Gastrocnemius medialis (tissue), 4 donors: ENCODE measurements around the gene BCL7A.
A peak's percentile ranks its signal among the peaks of the same experiment; 100 is the strongest.

Experiments used
- POLR2A ChIP-seq, 2 donors: fragments of 450-650 bp; IDR thresholded peaks; one replicate each; pipeline ENCODE4 v1.6.1; 2017; ENCODE audit warnings: antibody characterized with exemption in 2 of 2, mild to moderate bottlenecking in 2 of 2, moderate library complexity in 2 of 2
- TF ChIP-seq, protein P1 (sequence below), 5 experiments: fragments of 450-650 bp in 3 of 5; fragments of 200-600 bp in 2 of 5; sonication (generic) in 2 of 5; IDR thresholded peaks in 4 of 5; conservative IDR thresholded peaks in 1 of 5; 1 replicate in 4 of 5; 2 replicates in 1 of 5; pipeline ENCODE4 v1.5.1; 2016 to 2019; ENCODE audit warnings: antibody characterized with exemption in 5 of 5, mild to moderate bottlenecking in 3 of 5, moderate library complexity in 3 of 5

DNA sequence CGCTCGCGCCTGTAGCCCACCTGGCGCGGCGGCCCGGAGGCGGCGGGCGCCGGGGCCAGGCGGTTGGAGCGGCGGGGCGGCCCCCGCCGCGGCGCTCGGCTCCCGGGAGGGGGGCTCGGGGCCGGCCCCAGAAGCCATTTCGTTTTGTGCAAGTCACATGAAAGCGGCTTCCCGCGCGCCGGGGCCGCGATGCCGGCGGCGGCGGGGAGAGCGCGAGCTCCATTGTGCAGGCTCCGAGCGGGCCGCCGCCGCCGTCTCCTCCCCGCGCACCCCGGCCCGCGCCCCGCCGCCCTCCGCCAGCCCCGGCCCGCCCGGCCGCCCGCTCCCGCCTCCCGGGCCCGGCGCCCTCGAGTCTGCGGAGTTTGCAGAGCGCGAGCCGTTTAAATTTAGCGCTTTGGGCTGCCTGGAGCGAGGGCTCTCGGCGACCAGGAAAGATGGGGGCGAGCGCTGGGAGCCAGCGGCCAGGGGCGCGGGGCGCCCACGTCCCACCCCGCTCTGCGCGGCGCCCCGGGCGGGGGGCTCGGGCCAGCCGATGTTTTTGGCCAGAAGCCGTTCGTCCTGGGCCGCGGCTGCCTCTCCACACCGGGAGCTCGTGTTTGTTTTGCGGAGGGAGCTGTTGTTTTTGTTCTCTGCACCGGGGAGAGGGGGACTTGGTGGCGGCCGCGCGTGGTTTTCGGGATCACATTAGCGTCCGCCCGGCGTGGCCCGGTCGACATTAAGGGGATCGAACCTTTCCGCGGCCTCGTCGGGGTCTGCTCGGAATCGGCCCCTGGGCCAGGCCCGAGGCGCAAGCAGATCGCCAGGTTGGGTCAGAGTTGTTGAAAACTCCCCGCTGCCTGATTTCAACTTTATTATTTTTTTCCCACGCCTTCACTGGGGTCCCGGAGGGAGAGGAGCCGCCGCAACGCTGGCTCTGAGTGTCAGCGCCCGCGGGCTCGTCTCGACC, 982 bp downstream of the BCL7A start:
- TF ChIP-seq, protein P1, sequence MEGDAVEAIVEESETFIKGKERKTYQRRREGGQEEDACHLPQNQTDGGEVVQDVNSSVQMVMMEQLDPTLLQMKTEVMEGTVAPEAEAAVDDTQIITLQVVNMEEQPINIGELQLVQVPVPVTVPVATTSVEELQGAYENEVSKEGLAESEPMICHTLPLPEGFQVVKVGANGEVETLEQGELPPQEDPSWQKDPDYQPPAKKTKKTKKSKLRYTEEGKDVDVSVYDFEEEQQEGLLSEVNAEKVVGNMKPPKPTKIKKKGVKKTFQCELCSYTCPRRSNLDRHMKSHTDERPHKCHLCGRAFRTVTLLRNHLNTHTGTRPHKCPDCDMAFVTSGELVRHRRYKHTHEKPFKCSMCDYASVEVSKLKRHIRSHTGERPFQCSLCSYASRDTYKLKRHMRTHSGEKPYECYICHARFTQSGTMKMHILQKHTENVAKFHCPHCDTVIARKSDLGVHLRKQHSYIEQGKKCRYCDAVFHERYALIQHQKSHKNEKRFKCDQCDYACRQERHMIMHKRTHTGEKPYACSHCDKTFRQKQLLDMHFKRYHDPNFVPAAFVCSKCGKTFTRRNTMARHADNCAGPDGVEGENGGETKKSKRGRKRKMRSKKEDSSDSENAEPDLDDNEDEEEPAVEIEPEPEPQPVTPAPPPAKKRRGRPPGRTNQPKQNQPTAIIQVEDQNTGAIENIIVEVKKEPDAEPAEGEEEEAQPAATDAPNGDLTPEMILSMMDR (IDR thresholded peaks at IDR 0.05 in 4 of 5, conservative IDR thresholded peaks at IDR 0.05 in 1 of 5): peak in 1 of 5 experiments; percentile 7
- no peak for TF ChIP-seq POLR2A (IDR thresholded peaks at IDR 0.05)
